K562 (cell line): ENCODE data around the gene USP9Y. TPM values are rescaled to one million over a fixed set of nuclear protein-coding genes. Genes with fewer than 3 reads are reported as not detected.

Experiments used
- ATAC-seq: fragments of 200-7000 bp; cut with Tn5 transposase; 3 replicates; pipeline ENCODE4 v1.9.1; 2020; ENCODE audit warnings: moderate library complexity
- BruUV-seq: library from RNA; stranded (reverse); fragments of 400-500 nt; replicated peaks from 2 replicates; lab custom pipeline; 2021; lab: Mats Ljungman, UMichigan
- CTCF ChIA-PET: fragments of 300-600 bp; formaldehyde crosslinking; extraction: SDS; loops from one replicate; lab custom pipeline; 2021; ENCODE audit warnings: low intra/inter-chr PET ratio; lab: Yijun Ruan, JAX
- POLR2A ChIA-PET: fragments of 300-600, 350-650 bp; sonication (Branson Sonifier 250); formaldehyde crosslinking; extraction: SDS; loops from one replicate; lab custom pipeline; 2021; ENCODE audit warnings: antibody characterized with exemption, inconsistent platforms; lab: Yijun Ruan, JAX
- DNase-seq, 4 experiments: peaks; one replicate each; pipeline versions ENCODE4 v3.0.0 to v3.0.0-alpha.2; 2011 to 2018; ENCODE audit warnings: low spot score in 3 of 4, mixed read lengths in 3 of 4; ENCODE audit errors: extremely low read depth in 1 of 4
- FAIRE-seq: peaks from 2 replicates; lab custom pipeline; 2011; peaks lifted over from hg19 to GRCh38; lab: Jason Lieb, UNC
- H2AFZ ChIP-seq: 2 replicates; pipeline ENCODE4 v1.6.0; 2011; ENCODE audit warnings: low read depth, low read length, control low read depth, inconsistent platforms
- H3K27ac ChIP-seq: fragments of 200-600 bp; 3 replicates; pipeline ENCODE4 v1.8.0; 2011; ENCODE audit warnings: low read depth, mild to moderate bottlenecking, control low read depth, inconsistent platforms, low read length, moderate library complexity, mixed read lengths; ENCODE audit errors: extremely low read depth
- H3K27me3 ChIP-seq, 2 experiments: fragments of 300-600 bp in 1 of 2; 2 replicates in 1 of 2; 3 replicates in 1 of 2; pipeline versions ENCODE4 v1.6.0 to v1.8.0; 2011; ENCODE audit warnings: inconsistent platforms in 2 of 2, low read length in 2 of 2, mild to moderate bottlenecking in 1 of 2, mixed read lengths in 1 of 2, moderate library complexity in 1 of 2; ENCODE audit not compliant: control insufficient read depth in 2 of 2, insufficient read depth in 2 of 2
- H3K36me3 ChIP-seq: fragments of 300-600 bp; 3 replicates; pipeline ENCODE4 v1.8.0; 2011; ENCODE audit warnings: mild to moderate bottlenecking, low read length, inconsistent platforms; ENCODE audit not compliant: control insufficient read depth, insufficient read depth
- H3K4me1 ChIP-seq, 2 experiments: fragments of 200-600 bp in 1 of 2; replicated peaks in 1 of 2; 2 replicates in 1 of 2; 3 replicates in 1 of 2; pipeline versions ENCODE4 v1.5.1 to v1.8.0; 2011; ENCODE audit warnings: inconsistent platforms in 2 of 2, low read length in 2 of 2, mild to moderate bottlenecking in 1 of 2, mixed read lengths in 1 of 2, moderate library complexity in 1 of 2; ENCODE audit not compliant: control insufficient read depth in 2 of 2, insufficient read depth in 2 of 2
- H3K4me2 ChIP-seq: 2 replicates; pipeline ENCODE4 v1.6.1; 2011; ENCODE audit warnings: low read length, control low read depth, inconsistent platforms, mixed read lengths; ENCODE audit not compliant: insufficient read depth
- H3K4me3 ChIP-seq: fragments of 200-600 bp; sonication (generic), shearing (Covaris generic); 2 replicates; pipeline ENCODE4 v1.5.1; 2016; ENCODE audit warnings: control low read depth, inconsistent platforms
- H3K79me2 ChIP-seq: fragments of 200-600 bp; 3 replicates; pipeline ENCODE4 v1.8.0; 2011; ENCODE audit warnings: low read length, inconsistent platforms; ENCODE audit not compliant: control insufficient read depth, insufficient read depth
- H3K9ac ChIP-seq, 2 experiments: 2 replicates each; pipeline versions ENCODE4 v1.6.0 to v1.6.1; 2011; ENCODE audit warnings: low read depth in 2 of 2, low read length in 2 of 2, control low read depth in 1 of 2, inconsistent platforms in 1 of 2, mild to moderate bottlenecking in 1 of 2, mixed read lengths in 1 of 2; ENCODE audit not compliant: insufficient read depth in 1 of 2
- H3K9me1 ChIP-seq: one replicate; pipeline ENCODE4 v1.6.0; 2011; ENCODE audit warnings: inconsistent platforms, mild to moderate bottlenecking, low read length, moderate library complexity; ENCODE audit not compliant: control insufficient read depth, insufficient read depth
- H3K9me3 ChIP-seq: replicated peaks from 2 replicates; pipeline ENCODE4 v1.5.1; 2011; ENCODE audit warnings: low read depth, low read length, inconsistent platforms; ENCODE audit not compliant: control insufficient read depth, insufficient read depth
- H4K20me1 ChIP-seq: replicated peaks from 2 replicates; pipeline ENCODE4 v1.6.1; 2011; ENCODE audit warnings: low read length, inconsistent platforms, mixed read lengths; ENCODE audit not compliant: control insufficient read depth, insufficient read depth
- CREB5 ChIP-seq: fragments of 250-450 bp; sonication (Bioruptor Pico); IDR thresholded peaks from 2 replicates; pipeline ENCODE4 v1.5.0; 2020; ENCODE audit warnings: mild to moderate bottlenecking
- HLTF ChIP-seq: fragments of 450-650 bp; IDR thresholded peaks from 2 replicates; pipeline ENCODE4 v1.6.1; 2016
- LARP7 ChIP-seq: fragments of 450-650 bp; IDR thresholded peaks from 2 replicates; pipeline ENCODE4 v1.6.1; 2016
- LCOR ChIP-seq: sonication (generic); formaldehyde crosslinking; IDR thresholded peaks from 2 replicates; pipeline ENCODE4 v1.8.0; 2022; ENCODE audit warnings: mild to moderate bottlenecking, missing genetic modification reagents
- NEUROD1 ChIP-seq: fragments of 150-350 bp; IDR thresholded peaks from 2 replicates; pipeline ENCODE4 v1.6.1; 2014; ENCODE audit warnings: borderline replicate concordance, low read length, low read depth; ENCODE audit not compliant: partially characterized antibody
- PATZ1 ChIP-seq: fragments of 250-450 bp; sonication (Bioruptor Pico); IDR thresholded peaks from 2 replicates; pipeline ENCODE4 v1.5.0; 2020; ENCODE audit warnings: mild to moderate bottlenecking, borderline replicate concordance
- PKNOX1 ChIP-seq: fragments of 450-650 bp; IDR thresholded peaks from 2 replicates; pipeline ENCODE4 v1.6.1; 2016
- RBM25 ChIP-seq: fragments of 200-400 bp; formaldehyde crosslinking; IDR thresholded peaks from 2 replicates; pipeline ENCODE4 v1.6.1; 2018; ENCODE audit warnings: low read length, low read depth, moderate library complexity; ENCODE audit not compliant: severe bottlenecking
- TEAD4 ChIP-seq, 2 experiments: sonication (generic) in 1 of 2; formaldehyde crosslinking in 1 of 2; IDR thresholded peaks; 2 replicates each; pipeline versions ENCODE4 v1.6.1 to v1.8.0; 2012 to 2022; ENCODE audit warnings: borderline replicate concordance in 1 of 2, inconsistent platforms in 1 of 2, low read length in 1 of 2, mild to moderate bottlenecking in 1 of 2, missing genetic modification reagents in 1 of 2
- TRIM25 ChIP-seq: fragments of 450-650 bp; IDR thresholded peaks from 2 replicates; pipeline ENCODE4 v1.7.0; 2016; ENCODE audit warnings: borderline replicate concordance
- TSHZ1 ChIP-seq: fragments of 250-450 bp; sonication (Bioruptor Pico); IDR thresholded peaks from 2 replicates; pipeline ENCODE4 v1.4.0; 2020; ENCODE audit warnings: mild to moderate bottlenecking, moderate library complexity
- ZNF232 ChIP-seq: sonication (generic); formaldehyde crosslinking; IDR thresholded peaks from 2 replicates; pipeline ENCODE4 v1.8.0; 2022; ENCODE audit warnings: mild to moderate bottlenecking, missing genetic modification reagents
- ZNF75A ChIP-seq: fragments of 450-650 bp; formaldehyde crosslinking; IDR thresholded peaks from 2 replicates; pipeline ENCODE4 v1.4.0; 2020; ENCODE audit warnings: mild to moderate bottlenecking
- WGBS: fragments of 100-300 bp; shearing (Covaris generic); methylation state at CpG from one replicate; pipeline ENCODE4 v1.1.6; 2016; ENCODE audit warnings: low coverage, mixed read lengths; ENCODE audit not compliant: insufficient coverage; ENCODE audit errors: missing lambda C conversion rate; 5-methylcytosine and 5-hydroxymethylcytosine counted together
- in situ Hi-C: fragments of 300-500 bp; cut with MboI; formaldehyde crosslinking; loops from 4 replicates; pipeline ENCODE4 v1.15.0; 2018; ENCODE audit warnings: inconsistent platforms, mixed read lengths
- intact Hi-C: fragments of 100-400 bp; cut with micrococcal nuclease; formaldehyde crosslinking; loops from 2 replicates; pipeline ENCODE4 v1.14.2; 2022
- polyA plus RNA-seq, 8 experiments: library from polyadenylated mRNA; depleted of rRNA in 4 of 8; stranded (reverse) in 5 of 8; unstranded in 3 of 8; fragments of >200 nt; fragmentation: Nextera tagmentation in 2 of 8; fragmentation: Illumina TruSeq in 1 of 8; extraction: Ambion mirVana in 2 of 8; extraction: Trizol in 1 of 8; gene quantifications; 2 replicates each; pipeline versions ENCODE4 v1.2.1 to v1.2.3, GENCODE V29; 2011 to 2014; ENCODE audit warnings: inconsistent platforms in 1 of 8, missing spikeins in 1 of 8
- total RNA-seq, 7 experiments: library from RNA; depleted of rRNA in 6 of 7; stranded (reverse); fragments of >200 nt in 6 of 7; fragmentation: Illumina TruSeq in 2 of 7; extraction: Trizol in 2 of 7; gene quantifications; 2 replicates each; pipeline versions ENCODE4 v1.2.1 to v1.2.3, GENCODE V29; 2011 to 2021; ENCODE audit warnings: low replicate concordance in 1 of 7

Gene USP9Y
- total and polyA plus RNA-seq, 9 of the 15 experiments (the other 6 are each of a cell fraction or from before 2014, with no cell fraction given) = 0.13 TPM; not detected in 8

- no peak overlapping the region for H3K27ac ChIP-seq
- in situ Hi-C loops (no loop called here), intact Hi-C loops (no loop called here)
- BruUV-seq = no TSS peak
- no peak overlapping the region for H3K4me3 ChIP-seq
- DNase-seq = no peak
- TF ChIP-seq TEAD4 (IDR thresholded peaks at IDR 0.05; ENCODE audit: low read length) (no peak), TEAD4 (CRISPR knock-in tag; IDR thresholded peaks at IDR 0.05; ENCODE audit: borderline replicate concordance) (no peak), ZNF232 (CRISPR knock-in tag) (no peak), PATZ1 (no peak), CREB5 (CRISPR knock-in tag) (no peak), TSHZ1 (CRISPR knock-in tag) (no peak), ZNF75A (CRISPR knock-in tag) (no peak), LARP7 (no peak), PKNOX1 (no peak), LCOR (CRISPR knock-in tag) (no peak), RBM25 (no peak), HLTF (no peak), TRIM25 (no peak), NEUROD1 (no peak)
- WGBS = no CpG with 5 or more reads among the region's 1 CpG
- no peak for FAIRE-seq
- ChIA-PET CTCF (no interaction called here), POLR2A (no interaction called here)
- H3K9me3 ChIP-seq = no peaks in the 10 kb centered on the region
- H3K36me3 ChIP-seq = no peaks in the 10 kb centered on the region
- H2AFZ ChIP-seq = no peak overlapping the region
- H3K4me2 ChIP-seq = no peak overlapping the region
- no peaks in the 10 kb centered on the region for H3K79me2 ChIP-seq
- H3K9ac ChIP-seq = no peak overlapping the region
- no peaks in the 10 kb centered on the region for H3K4me1 ChIP-seq
- H4K20me1 ChIP-seq = no peaks in the 10 kb centered on the region
- no peak for ATAC-seq
- H3K27me3 ChIP-seq = no peaks in the 10 kb centered on the region
- no peaks in the 10 kb centered on the region for H3K9me1 ChIP-seq
Measured at GRCh38 chrY:12793999-12794398, 93.0 kb downstream of the USP9Y start.
